ENCODE measurements around the gene PIP4K2B. TPM values are rescaled to one million over a fixed set of nuclear protein-coding genes. Genes with fewer than 3 reads are reported as not detected.

The PIP4K2B gene
- total and polyA plus RNA-seq, 2 of the 8 experiments (the other 6 are each of a cell fraction or from before 2014, with no cell fraction given): 21.5 to 57.8 TPM

DNA sequence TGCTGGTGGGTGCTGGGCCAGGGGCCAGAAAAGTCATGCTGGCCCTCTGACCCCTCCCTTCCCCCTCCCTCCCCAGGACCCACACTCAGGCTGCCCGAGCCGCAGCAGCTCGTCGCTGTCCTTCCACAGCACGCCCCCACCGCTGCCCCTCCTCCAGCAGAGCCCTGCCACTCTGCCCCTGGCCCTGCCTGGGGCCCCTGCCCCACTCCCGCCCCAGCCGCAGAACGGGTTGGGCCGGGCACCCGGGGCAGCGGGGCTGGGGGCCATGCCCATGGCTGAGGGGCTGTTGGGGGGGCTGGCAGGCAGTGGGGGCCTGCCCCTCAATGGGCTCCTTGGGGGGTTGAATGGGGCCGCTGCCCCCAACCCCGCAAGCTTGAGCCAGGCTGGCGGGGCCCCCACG lies 77.6 kb downstream of the PIP4K2B start (continued):
- TF ChIP-seq POLR2AphosphoS5 (IDR thresholded peaks at IDR 0.05; ENCODE audit: low read depth, low read length) (no peak), ATF3 (IDR thresholded peaks at IDR 0.05; ENCODE audit: insufficient read depth, low read depth, low read length) (no peak), BACH1 (IDR thresholded peaks at IDR 0.05; ENCODE audit: low read length) (no peak)

All from H1 (cell line).